HG02610 (cell line): ENCODE results near the gene NME7.
"Not testable (repeated sequence)": the region's sequence is repeated elsewhere in the genome, so short reads cannot be mapped to it uniquely, and the experiment has no call there.

ENCODE experiments used
- ATAC-seq: cut with Tn5 transposase; IDR thresholded peaks from one replicate; pipeline ENCODE4 v1.9.1; 2021; ENCODE audit warnings: mild to moderate bottlenecking, moderate library complexity; ENCODE audit not compliant: unreplicated experiment

NME7 gene

GRCh38 chr1:169236143-169236542, 131.5 kb downstream of the NME7 start:
- no peak for ATAC-seq

- no peak for ATAC-seq
Measured at GRCh38 chr1:169235568-169235967, 132.0 kb downstream of the NME7 start.

- no peak for ATAC-seq
Measured at GRCh38 chr1:169234780-169235179, 132.8 kb downstream of the NME7 start.

GRCh38 chr1:169217636-169218035, 150.0 kb downstream of the NME7 start:
- ATAC-seq: no peak

- ATAC-seq: no peak
Measured at GRCh38 chr1:169214598-169214997, 153.0 kb downstream of the NME7 start.

- no peak for ATAC-seq
Measured at GRCh38 chr1:169212088-169212487, 155.5 kb downstream of the NME7 start.

GRCh38 chr1:169207797-169208520, 159.6 kb downstream of the NME7 start:
- ATAC-seq: no peak

- no peak for ATAC-seq
Measured at GRCh38 chr1:169204157-169204556, 163.4 kb downstream of the NME7 start.

GRCh38 chr1:169202791-169203665, 164.6 kb downstream of the NME7 start:
- no peak for ATAC-seq

GRCh38 chr1:169201084-169201619, 166.4 kb downstream of the NME7 start:
- ATAC-seq: no peak

GRCh38 chr1:169200319-169200718, 167.3 kb downstream of the NME7 start:
- ATAC-seq: no peak

- no peak for ATAC-seq
Measured at GRCh38 chr1:169196581-169196980, 171.0 kb downstream of the NME7 start.

- ATAC-seq: no peak
Measured at GRCh38 chr1:169196161-169196560, 171.4 kb downstream of the NME7 start.

GRCh38 chr1:169193191-169193850, 174.3 kb downstream of the NME7 start:
- ATAC-seq: no peak

GRCh38 chr1:169186106-169186505, 181.5 kb downstream of the NME7 start:
- ATAC-seq: no peak

- no peak for ATAC-seq
Measured at GRCh38 chr1:169184812-169185211, 182.8 kb downstream of the NME7 start.

- no peak for ATAC-seq
Measured at GRCh38 chr1:169180174-169180573, 187.4 kb downstream of the NME7 start.

GRCh38 chr1:169179431-169179830, 188.2 kb downstream of the NME7 start:
- ATAC-seq: not testable (repeated sequence)

- no peak for ATAC-seq
Measured at GRCh38 chr1:169175461-169175860, 192.1 kb downstream of the NME7 start.

GRCh38 chr1:169163059-169163458, 204.5 kb downstream of the NME7 start:
- ATAC-seq: no peak

- ATAC-seq: no peak
Measured at GRCh38 chr1:169161496-169162194, 206.0 kb downstream of the NME7 start.
